PFSK-1 (cell line): ENCODE measurements around the gene MRPL21.

Experiments used
- POLR2AphosphoS5 ChIP-seq: IDR thresholded peaks from 2 replicates; pipeline ENCODE4 v1.6.1; 2012; ENCODE audit warnings: low read depth, mild to moderate bottlenecking, control low read depth, low read length, moderate library complexity
- TF ChIP-seq, protein P1 (sequence below), 2 experiments: IDR thresholded peaks; 2 replicates each; pipeline versions ENCODE4 v1.6.1 to v1.8.0; 2011 to 2012; ENCODE audit warnings: low read depth in 2 of 2, low read length in 2 of 2, control low read depth in 1 of 2, inconsistent platforms in 1 of 2, mild to moderate bottlenecking in 1 of 2, moderate library complexity in 1 of 2; ENCODE audit not compliant: insufficient read depth in 1 of 2

DNA sequence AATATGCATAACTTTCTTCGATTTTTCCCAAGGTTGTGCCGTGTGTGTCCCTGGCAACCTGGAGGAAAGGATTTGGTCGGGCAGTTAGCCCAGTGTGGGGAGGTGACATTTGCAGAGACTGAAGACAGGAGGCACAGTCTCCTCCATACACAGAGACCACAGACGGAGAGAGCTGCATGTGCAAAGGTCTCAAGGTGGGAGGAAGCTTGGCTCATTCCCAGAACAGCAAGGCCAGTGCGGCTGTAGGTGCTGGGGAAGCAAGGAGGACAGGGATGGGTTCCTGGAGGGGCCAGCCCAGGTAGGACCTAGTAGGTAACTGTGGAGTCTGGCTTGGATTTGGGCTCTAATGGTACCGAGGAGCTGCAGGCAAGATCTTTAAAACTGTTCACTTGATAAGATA, 41.2 kb downstream of the MRPL21 start:
- no peak for TF ChIP-seq POLR2AphosphoS5
- TF ChIP-seq, protein P1, sequence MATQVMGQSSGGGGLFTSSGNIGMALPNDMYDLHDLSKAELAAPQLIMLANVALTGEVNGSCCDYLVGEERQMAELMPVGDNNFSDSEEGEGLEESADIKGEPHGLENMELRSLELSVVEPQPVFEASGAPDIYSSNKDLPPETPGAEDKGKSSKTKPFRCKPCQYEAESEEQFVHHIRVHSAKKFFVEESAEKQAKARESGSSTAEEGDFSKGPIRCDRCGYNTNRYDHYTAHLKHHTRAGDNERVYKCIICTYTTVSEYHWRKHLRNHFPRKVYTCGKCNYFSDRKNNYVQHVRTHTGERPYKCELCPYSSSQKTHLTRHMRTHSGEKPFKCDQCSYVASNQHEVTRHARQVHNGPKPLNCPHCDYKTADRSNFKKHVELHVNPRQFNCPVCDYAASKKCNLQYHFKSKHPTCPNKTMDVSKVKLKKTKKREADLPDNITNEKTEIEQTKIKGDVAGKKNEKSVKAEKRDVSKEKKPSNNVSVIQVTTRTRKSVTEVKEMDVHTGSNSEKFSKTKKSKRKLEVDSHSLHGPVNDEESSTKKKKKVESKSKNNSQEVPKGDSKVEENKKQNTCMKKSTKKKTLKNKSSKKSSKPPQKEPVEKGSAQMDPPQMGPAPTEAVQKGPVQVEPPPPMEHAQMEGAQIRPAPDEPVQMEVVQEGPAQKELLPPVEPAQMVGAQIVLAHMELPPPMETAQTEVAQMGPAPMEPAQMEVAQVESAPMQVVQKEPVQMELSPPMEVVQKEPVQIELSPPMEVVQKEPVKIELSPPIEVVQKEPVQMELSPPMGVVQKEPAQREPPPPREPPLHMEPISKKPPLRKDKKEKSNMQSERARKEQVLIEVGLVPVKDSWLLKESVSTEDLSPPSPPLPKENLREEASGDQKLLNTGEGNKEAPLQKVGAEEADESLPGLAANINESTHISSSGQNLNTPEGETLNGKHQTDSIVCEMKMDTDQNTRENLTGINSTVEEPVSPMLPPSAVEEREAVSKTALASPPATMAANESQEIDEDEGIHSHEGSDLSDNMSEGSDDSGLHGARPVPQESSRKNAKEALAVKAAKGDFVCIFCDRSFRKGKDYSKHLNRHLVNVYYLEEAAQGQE (IDR thresholded peaks at IDR 0.05; ENCODE audit: insufficient read depth in 1 of 2, low read depth in 2 of 2, low read length in 2 of 2): no peak
